HepG2 (cell line): ENCODE data around the gene HSF2BP. TPM values are rescaled to one million over a fixed set of nuclear protein-coding genes. Genes with fewer than 3 reads are reported as not detected.

Source experiments
- ATAC-seq: fragments of 200-7000 bp; cut with Tn5 transposase; 3 replicates; pipeline ENCODE4 v1.9.1; 2020; ENCODE audit warnings: mild to moderate bottlenecking, moderate library complexity
- BruUV-seq: library from RNA; stranded (reverse); fragments of 400-500 nt; replicated peaks from 2 replicates; lab custom pipeline; 2021; lab: Mats Ljungman, UMichigan
- CTCF ChIA-PET: fragments of 300-600 bp; formaldehyde crosslinking; extraction: SDS; loops from one replicate; lab custom pipeline; 2021; ENCODE audit warnings: low total read pairs, inconsistent platforms, low intra/inter-chr PET ratio; lab: Yijun Ruan, JAX
- POLR2A ChIA-PET: fragments of 350-600 bp; sonication (Branson Sonifier 250); formaldehyde crosslinking; loops from one replicate; lab custom pipeline; 2020; ENCODE audit warnings: antibody characterized with exemption, inconsistent platforms; lab: Yijun Ruan, JAX
- DNase-seq: peaks from one replicate; pipeline ENCODE4 v3.0.0-alpha.2; 2015; ENCODE audit warnings: low spot score
- FAIRE-seq: peaks from 3 replicates; lab custom pipeline; 2011; peaks lifted over from hg19 to GRCh38; lab: Jason Lieb, UNC
- H2AFZ ChIP-seq: one replicate; pipeline ENCODE4 v1.6.1; 2011; ENCODE audit warnings: low read length, inconsistent platforms
- H3K27ac ChIP-seq: fragments of 300-600 bp; 3 replicates; pipeline ENCODE4 v1.8.0; 2011; ENCODE audit warnings: mixed run types, mild to moderate bottlenecking, mixed read lengths, low read length, inconsistent platforms; ENCODE audit not compliant: insufficient read depth; ENCODE audit errors: extremely low read length
- H3K27me3 ChIP-seq, 2 experiments: fragments of 200-600 bp in 1 of 2; 2 replicates in 1 of 2; 3 replicates in 1 of 2; pipeline versions ENCODE4 v1.6.0 to v1.8.0; 2011; ENCODE audit warnings: low read length in 2 of 2, mild to moderate bottlenecking in 2 of 2, moderate library complexity in 2 of 2, inconsistent platforms in 1 of 2; ENCODE audit not compliant: insufficient read depth in 2 of 2, control insufficient read depth in 1 of 2
- H3K36me3 ChIP-seq, 2 experiments: fragments of 200-600 bp in 1 of 2; replicated peaks in 1 of 2; 2 replicates in 1 of 2; 3 replicates in 1 of 2; pipeline versions ENCODE4 v1.5.1 to v1.8.0; 2011; ENCODE audit warnings: low read length in 2 of 2, inconsistent platforms in 1 of 2; ENCODE audit not compliant: insufficient read depth in 2 of 2, control insufficient read depth in 1 of 2
- H3K4me1 ChIP-seq: 2 replicates; pipeline ENCODE4 v1.5.1; 2012; ENCODE audit warnings: low read length, inconsistent platforms; ENCODE audit not compliant: insufficient read depth
- H3K4me2 ChIP-seq: 2 replicates; pipeline ENCODE4 v1.6.0; 2011; ENCODE audit warnings: low read depth, low read length, inconsistent platforms
- H3K4me3 ChIP-seq, 3 experiments: fragments of 200-600 bp in 1 of 3; sonication (generic), shearing (Covaris generic) in 1 of 3; replicated peaks in 1 of 3; 2 replicates each; pipeline ENCODE4 v1.5.1; 2011 to 2016; ENCODE audit warnings: low read length in 3 of 3, inconsistent platforms in 2 of 3, low read depth in 2 of 3, mild to moderate bottlenecking in 2 of 3, control low read depth in 1 of 3, mixed read lengths in 1 of 3; ENCODE audit not compliant: insufficient read depth in 1 of 3
- H3K79me2 ChIP-seq: one replicate; pipeline ENCODE4 v1.6.1; 2011; ENCODE audit warnings: low read length, inconsistent platforms; ENCODE audit not compliant: insufficient read depth
- H3K9ac ChIP-seq: 2 replicates; pipeline ENCODE4 v1.6.0; 2011; ENCODE audit warnings: mild to moderate bottlenecking, low read depth, low read length, inconsistent platforms; ENCODE audit not compliant: insufficient read depth
- H3K9me3 ChIP-seq: 2 replicates; pipeline ENCODE4 v1.5.1; 2012; ENCODE audit warnings: mild to moderate bottlenecking, low read length
- H4K20me1 ChIP-seq: 2 replicates; pipeline ENCODE4 v1.6.0; 2011; ENCODE audit warnings: inconsistent platforms, mild to moderate bottlenecking, low read length, moderate library complexity; ENCODE audit not compliant: insufficient read depth
- CBX1 ChIP-seq: IDR thresholded peaks from one replicate; pipeline ENCODE4 v1.6.1; 2016; ENCODE audit warnings: antibody characterized with exemption, low read depth
- DNMT3B ChIP-seq: conservative IDR thresholded peaks from 2 replicates; pipeline ENCODE4 v1.6.1; 2016; ENCODE audit warnings: missing biosample characterization, control low read depth
- HDAC2 ChIP-seq: sonication (generic); formaldehyde crosslinking; IDR thresholded peaks from 2 replicates; pipeline ENCODE4 v1.4.0; 2020; ENCODE audit warnings: missing genetic modification reagents
- HMGA1 ChIP-seq: sonication (generic); formaldehyde crosslinking; conservative IDR thresholded peaks from 2 replicates; pipeline ENCODE4 v1.4.0; 2020; ENCODE audit warnings: missing genetic modification reagents
- HNRNPLL ChIP-seq: fragments of 200-400 bp; formaldehyde crosslinking; IDR thresholded peaks from 2 replicates; pipeline ENCODE4 v1.6.1; 2017; ENCODE audit warnings: mild to moderate bottlenecking, low read depth, low read length; ENCODE audit not compliant: poor library complexity, severe bottlenecking
- KLF9 ChIP-seq: IDR thresholded peaks from 2 replicates; pipeline ENCODE4 v1.6.1; 2016; ENCODE audit warnings: low read depth
- NBN ChIP-seq: fragments of 450-650 bp; conservative IDR thresholded peaks from 2 replicates; pipeline ENCODE4 v1.6.1; 2017
- SIX1 ChIP-seq: sonication (generic); formaldehyde crosslinking; IDR thresholded peaks from 2 replicates; pipeline ENCODE4 v1.4.0; 2020; ENCODE audit warnings: missing genetic modification reagents, borderline replicate concordance
- SNAI1 ChIP-seq: sonication (generic); formaldehyde crosslinking; IDR thresholded peaks from 2 replicates; pipeline ENCODE4 v1.5.0; 2020; ENCODE audit warnings: mild to moderate bottlenecking, missing genetic modification reagents, borderline replicate concordance
- SUZ12 ChIP-seq: fragments of 150-350 bp; IDR thresholded peaks from 2 replicates; pipeline ENCODE4 v1.6.1; 2014; ENCODE audit warnings: low read depth, low read length
- ZFP41 ChIP-seq: sonication (generic); formaldehyde crosslinking; IDR thresholded peaks from 2 replicates; pipeline ENCODE4 v1.4.0; 2020; ENCODE audit warnings: mild to moderate bottlenecking, missing genetic modification reagents, borderline replicate concordance
- ZNF17 ChIP-seq: sonication (generic); formaldehyde crosslinking; IDR thresholded peaks from 2 replicates; pipeline ENCODE4 v1.5.0; 2020; ENCODE audit warnings: mild to moderate bottlenecking, missing genetic modification reagents
- ZSCAN9 ChIP-seq: IDR thresholded peaks from 2 replicates; pipeline ENCODE4 v1.6.1; 2016; ENCODE audit warnings: borderline replicate concordance
- WGBS: methylation state at CpG from one replicate; pipeline ENCODE4 v1.1.6; 2017; ENCODE audit warnings: low lambda C conversion rate; 5-methylcytosine and 5-hydroxymethylcytosine counted together
- in situ Hi-C: cut with HindIII; loops from 2 replicates; pipeline ENCODE4 v1.10.0; 2017; ENCODE audit warnings: low pct_unique_long_range_greater_than_20kb; ENCODE audit not compliant: extremely low pct_ligation_motif_present
- intact Hi-C: fragments of 100-400 bp; cut with micrococcal nuclease; formaldehyde crosslinking; loops from one replicate; pipeline ENCODE4 v1.10.0; 2022; ENCODE audit not compliant: unreplicated experiment
- polyA plus RNA-seq, 8 experiments: library from polyadenylated mRNA; depleted of rRNA in 3 of 8; stranded (reverse) in 7 of 8; unstranded in 1 of 8; fragments of >200 nt; fragmentation: Illumina TruSeq in 4 of 8; extraction: Trizol in 4 of 8; gene quantifications; 2 replicates each; pipeline versions ENCODE4 v1.2.1 to v1.2.3, GENCODE V29; 2011 to 2016; ENCODE audit warnings: low read depth in 4 of 8, missing spikeins in 1 of 8, mixed read lengths in 1 of 8; ENCODE audit not compliant: insufficient read depth in 1 of 8
- total RNA-seq, 5 experiments: library from RNA; depleted of rRNA; stranded (reverse); fragments of >200 nt; fragmentation: Illumina TruSeq; extraction: Trizol; gene quantifications; 2 replicates each; pipeline ENCODE4 v1.2.3, GENCODE V29; 2016; ENCODE audit warnings: low read depth in 1 of 5
- TF ChIP-seq, protein P1 (sequence below), 2 experiments: sonication (generic) in 1 of 2; formaldehyde crosslinking in 1 of 2; IDR thresholded peaks; 2 replicates each; pipeline versions ENCODE4 v1.6.1 to v1.9.0; 2014 to 2022; ENCODE audit warnings: antibody characterized with exemption in 1 of 2, borderline replicate concordance in 1 of 2, inconsistent platforms in 1 of 2, low read depth in 1 of 2, missing genetic modification reagents in 1 of 2
- TF ChIP-seq, protein P2 (sequence below): sonication (generic); formaldehyde crosslinking; IDR thresholded peaks from 2 replicates; pipeline ENCODE4 v1.4.0; 2020; ENCODE audit warnings: missing genetic modification reagents
- TF ChIP-seq, protein P3 (sequence below): sonication (generic); formaldehyde crosslinking; IDR thresholded peaks from 2 replicates; pipeline ENCODE4 v1.4.0; 2020; ENCODE audit warnings: low read depth, mild to moderate bottlenecking, missing genetic modification reagents

The HSF2BP gene
- total and polyA plus RNA-seq, 2 of the 13 experiments (the other 11 are each of a cell fraction or from before 2014, with no cell fraction given): 0.67 to 2.2 TPM

DNA sequence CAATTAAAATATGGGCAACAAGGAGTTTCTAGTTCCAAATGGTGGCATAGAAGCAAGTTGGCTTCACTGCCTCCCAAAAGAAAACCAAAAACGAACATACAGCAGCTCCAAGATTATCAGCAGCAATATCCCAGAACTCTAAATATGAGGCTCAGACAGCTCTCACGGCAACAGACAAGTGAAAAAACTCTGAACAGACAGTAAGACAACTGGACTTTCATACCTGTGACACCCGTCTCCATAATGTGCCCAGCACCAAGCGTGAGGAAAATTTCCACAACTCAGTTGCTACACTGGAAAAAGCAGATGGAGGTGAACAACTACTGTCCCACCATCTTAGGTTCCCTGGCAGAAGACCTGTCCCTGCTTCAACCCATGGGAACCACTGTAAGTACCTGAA lies 39.9 kb downstream of the HSF2BP start:
- H2AFZ ChIP-seq: no peak overlapping the region
- no peak overlapping the region for H3K4me3 ChIP-seq
- no peak for FAIRE-seq
- no peaks in the 10 kb centered on the region for H3K4me1 ChIP-seq
- H3K27ac ChIP-seq: no peak overlapping the region
- ChIA-PET CTCF (no interaction called here), POLR2A (interaction anchor here (1.8 kb wide), 1 partner anchor 27 kb away, joined by 4 read pairs; no protein-coding TSS in a partner anchor)
- H3K36me3 ChIP-seq: no peaks in the 10 kb centered on the region
- ATAC-seq: no peak
- peaks cover 13% of the 10 kb centered on the region for H3K9me3 ChIP-seq
- no peaks in the 10 kb centered on the region for H3K27me3 ChIP-seq
- DNase-seq: no peak
- H4K20me1 ChIP-seq: no peaks in the 10 kb centered on the region
- BruUV-seq: no TSS peak
- H3K4me2 ChIP-seq: no peak overlapping the region
- WGBS: 92% methylated on average over 4 of the region's 4 CpGs
- H3K9ac ChIP-seq: no peak overlapping the region
- H3K79me2 ChIP-seq: no peaks in the 10 kb centered on the region
- in situ Hi-C loops: no loop called here
- intact Hi-C loops: no loop called here
- no peak for TF ChIP-seq NBN
- no peak for TF ChIP-seq HMGA1 (CRISPR knock-in tag)
- no peak for TF ChIP-seq SNAI1 (CRISPR knock-in tag)
- TF ChIP-seq, protein P1, sequence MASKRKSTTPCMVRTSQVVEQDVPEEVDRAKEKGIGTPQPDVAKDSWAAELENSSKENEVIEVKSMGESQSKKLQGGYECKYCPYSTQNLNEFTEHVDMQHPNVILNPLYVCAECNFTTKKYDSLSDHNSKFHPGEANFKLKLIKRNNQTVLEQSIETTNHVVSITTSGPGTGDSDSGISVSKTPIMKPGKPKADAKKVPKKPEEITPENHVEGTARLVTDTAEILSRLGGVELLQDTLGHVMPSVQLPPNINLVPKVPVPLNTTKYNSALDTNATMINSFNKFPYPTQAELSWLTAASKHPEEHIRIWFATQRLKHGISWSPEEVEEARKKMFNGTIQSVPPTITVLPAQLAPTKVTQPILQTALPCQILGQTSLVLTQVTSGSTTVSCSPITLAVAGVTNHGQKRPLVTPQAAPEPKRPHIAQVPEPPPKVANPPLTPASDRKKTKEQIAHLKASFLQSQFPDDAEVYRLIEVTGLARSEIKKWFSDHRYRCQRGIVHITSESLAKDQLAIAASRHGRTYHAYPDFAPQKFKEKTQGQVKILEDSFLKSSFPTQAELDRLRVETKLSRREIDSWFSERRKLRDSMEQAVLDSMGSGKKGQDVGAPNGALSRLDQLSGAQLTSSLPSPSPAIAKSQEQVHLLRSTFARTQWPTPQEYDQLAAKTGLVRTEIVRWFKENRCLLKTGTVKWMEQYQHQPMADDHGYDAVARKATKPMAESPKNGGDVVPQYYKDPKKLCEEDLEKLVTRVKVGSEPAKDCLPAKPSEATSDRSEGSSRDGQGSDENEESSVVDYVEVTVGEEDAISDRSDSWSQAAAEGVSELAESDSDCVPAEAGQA (IDR thresholded peaks at IDR 0.05; ENCODE audit: low read depth): no peak
- TF ChIP-seq, protein P1 (CRISPR knock-in tag; IDR thresholded peaks at IDR 0.05; ENCODE audit: borderline replicate concordance): no peak
- TF ChIP-seq, protein P2, sequence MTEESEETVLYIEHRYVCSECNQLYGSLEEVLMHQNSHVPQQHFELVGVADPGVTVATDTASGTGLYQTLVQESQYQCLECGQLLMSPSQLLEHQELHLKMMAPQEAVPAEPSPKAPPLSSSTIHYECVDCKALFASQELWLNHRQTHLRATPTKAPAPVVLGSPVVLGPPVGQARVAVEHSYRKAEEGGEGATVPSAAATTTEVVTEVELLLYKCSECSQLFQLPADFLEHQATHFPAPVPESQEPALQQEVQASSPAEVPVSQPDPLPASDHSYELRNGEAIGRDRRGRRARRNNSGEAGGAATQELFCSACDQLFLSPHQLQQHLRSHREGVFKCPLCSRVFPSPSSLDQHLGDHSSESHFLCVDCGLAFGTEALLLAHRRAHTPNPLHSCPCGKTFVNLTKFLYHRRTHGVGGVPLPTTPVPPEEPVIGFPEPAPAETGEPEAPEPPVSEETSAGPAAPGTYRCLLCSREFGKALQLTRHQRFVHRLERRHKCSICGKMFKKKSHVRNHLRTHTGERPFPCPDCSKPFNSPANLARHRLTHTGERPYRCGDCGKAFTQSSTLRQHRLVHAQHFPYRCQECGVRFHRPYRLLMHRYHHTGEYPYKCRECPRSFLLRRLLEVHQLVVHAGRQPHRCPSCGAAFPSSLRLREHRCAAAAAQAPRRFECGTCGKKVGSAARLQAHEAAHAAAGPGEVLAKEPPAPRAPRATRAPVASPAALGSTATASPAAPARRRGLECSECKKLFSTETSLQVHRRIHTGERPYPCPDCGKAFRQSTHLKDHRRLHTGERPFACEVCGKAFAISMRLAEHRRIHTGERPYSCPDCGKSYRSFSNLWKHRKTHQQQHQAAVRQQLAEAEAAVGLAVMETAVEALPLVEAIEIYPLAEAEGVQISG (CRISPR knock-in tag): no peak
- TF ChIP-seq CBX1: no peak
- TF ChIP-seq DNMT3B (CRISPR knock-in tag): no peak
- TF ChIP-seq ZFP41 (CRISPR knock-in tag): no peak
- TF ChIP-seq HNRNPLL: no peak
- TF ChIP-seq HDAC2 (CRISPR knock-in tag): no peak
- no peak for TF ChIP-seq KLF9 (CRISPR knock-in tag)
- TF ChIP-seq ZSCAN9 (CRISPR knock-in tag): no peak
- no peak for TF ChIP-seq ZNF17 (CRISPR knock-in tag)
- TF ChIP-seq SIX1 (CRISPR knock-in tag): no peak
- TF ChIP-seq, protein P3, sequence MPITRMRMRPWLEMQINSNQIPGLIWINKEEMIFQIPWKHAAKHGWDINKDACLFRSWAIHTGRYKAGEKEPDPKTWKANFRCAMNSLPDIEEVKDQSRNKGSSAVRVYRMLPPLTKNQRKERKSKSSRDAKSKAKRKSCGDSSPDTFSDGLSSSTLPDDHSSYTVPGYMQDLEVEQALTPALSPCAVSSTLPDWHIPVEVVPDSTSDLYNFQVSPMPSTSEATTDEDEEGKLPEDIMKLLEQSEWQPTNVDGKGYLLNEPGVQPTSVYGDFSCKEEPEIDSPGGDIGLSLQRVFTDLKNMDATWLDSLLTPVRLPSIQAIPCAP: no peak
- TF ChIP-seq SUZ12: no peak
